Measurements from ENCODE around the gene PTBP2.

PTBP2 gene, protein sequence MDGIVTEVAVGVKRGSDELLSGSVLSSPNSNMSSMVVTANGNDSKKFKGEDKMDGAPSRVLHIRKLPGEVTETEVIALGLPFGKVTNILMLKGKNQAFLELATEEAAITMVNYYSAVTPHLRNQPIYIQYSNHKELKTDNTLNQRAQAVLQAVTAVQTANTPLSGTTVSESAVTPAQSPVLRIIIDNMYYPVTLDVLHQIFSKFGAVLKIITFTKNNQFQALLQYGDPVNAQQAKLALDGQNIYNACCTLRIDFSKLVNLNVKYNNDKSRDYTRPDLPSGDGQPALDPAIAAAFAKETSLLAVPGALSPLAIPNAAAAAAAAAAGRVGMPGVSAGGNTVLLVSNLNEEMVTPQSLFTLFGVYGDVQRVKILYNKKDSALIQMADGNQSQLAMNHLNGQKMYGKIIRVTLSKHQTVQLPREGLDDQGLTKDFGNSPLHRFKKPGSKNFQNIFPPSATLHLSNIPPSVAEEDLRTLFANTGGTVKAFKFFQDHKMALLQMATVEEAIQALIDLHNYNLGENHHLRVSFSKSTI

DNA sequence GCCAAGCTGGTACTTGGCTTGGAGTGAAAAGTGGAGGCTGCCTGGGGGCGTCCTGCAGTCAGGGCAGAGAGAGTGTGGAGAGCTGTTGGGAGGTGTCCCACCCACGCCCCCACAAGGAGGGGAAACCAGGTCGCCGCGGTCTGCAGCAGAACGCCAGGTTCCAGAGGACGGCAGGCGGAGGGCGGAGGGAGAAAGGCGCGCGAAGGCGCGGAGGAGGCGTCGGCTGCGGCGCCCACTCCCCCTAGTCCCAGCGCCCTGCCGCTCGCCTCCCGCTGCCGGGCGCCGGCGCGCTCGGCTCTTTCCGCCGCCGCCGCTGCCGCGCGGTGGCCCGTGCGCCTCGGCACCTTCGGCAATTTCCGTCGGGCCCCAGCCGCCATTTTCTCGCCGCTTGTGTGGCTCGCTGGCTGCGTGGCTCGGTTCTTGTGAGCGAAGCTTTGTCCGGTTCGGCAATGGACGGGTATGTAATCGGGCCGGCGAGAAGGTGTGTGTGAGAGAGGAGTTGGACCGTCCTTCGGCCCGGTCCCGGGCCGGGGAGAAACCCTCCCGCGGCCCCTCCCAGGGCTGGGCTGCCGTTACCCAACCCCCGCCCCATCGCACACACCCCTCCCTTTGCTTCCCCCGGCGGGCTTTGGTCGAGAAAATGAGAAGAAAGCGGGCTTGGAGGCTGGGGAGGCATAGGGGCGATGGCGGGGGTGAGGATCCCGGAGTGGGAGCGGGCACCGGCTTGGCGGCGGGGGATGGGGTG, at the start of gene PTBP2:
TSS of gene PTBP2 (plus strand) at position 369 of the 745 bp plus-strand sequence. CDS start at position 450, 81 bp downstream.
- TF ChIP-seq, protein P1, sequence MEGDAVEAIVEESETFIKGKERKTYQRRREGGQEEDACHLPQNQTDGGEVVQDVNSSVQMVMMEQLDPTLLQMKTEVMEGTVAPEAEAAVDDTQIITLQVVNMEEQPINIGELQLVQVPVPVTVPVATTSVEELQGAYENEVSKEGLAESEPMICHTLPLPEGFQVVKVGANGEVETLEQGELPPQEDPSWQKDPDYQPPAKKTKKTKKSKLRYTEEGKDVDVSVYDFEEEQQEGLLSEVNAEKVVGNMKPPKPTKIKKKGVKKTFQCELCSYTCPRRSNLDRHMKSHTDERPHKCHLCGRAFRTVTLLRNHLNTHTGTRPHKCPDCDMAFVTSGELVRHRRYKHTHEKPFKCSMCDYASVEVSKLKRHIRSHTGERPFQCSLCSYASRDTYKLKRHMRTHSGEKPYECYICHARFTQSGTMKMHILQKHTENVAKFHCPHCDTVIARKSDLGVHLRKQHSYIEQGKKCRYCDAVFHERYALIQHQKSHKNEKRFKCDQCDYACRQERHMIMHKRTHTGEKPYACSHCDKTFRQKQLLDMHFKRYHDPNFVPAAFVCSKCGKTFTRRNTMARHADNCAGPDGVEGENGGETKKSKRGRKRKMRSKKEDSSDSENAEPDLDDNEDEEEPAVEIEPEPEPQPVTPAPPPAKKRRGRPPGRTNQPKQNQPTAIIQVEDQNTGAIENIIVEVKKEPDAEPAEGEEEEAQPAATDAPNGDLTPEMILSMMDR (IDR thresholded peaks at IDR 0.05; ENCODE audit: insufficient read depth, missing control alignments): no peak
- DNase-seq (ENCODE audit: insufficient read length, low spot score): peak; percentile 63
- FAIRE-seq: no peak

DNA sequence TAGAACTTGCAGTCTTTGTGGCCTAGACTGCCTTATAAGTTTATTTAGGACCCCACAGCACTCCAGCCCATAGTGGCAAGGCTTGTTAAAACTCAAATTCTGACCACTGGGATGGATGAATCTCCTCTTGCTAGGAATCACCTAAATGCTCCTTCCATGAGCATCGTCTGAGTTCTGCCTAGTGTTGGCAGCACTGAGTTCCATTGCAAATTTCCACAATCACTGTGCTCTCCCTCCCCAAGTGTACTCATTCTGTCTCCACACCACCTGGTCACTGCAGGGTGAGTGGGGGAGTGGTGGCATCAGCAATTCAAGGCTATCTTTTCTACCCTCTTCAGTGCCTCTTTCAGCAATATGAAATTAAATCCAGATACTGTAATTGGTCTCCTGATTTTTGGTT, 46.7 kb upstream of the PTBP2 start:
- FAIRE-seq (no peak), DNase-seq (ENCODE audit: insufficient read length, low spot score) (no peak)
- TF ChIP-seq, protein P1 (IDR thresholded peaks at IDR 0.05; ENCODE audit: insufficient read depth, missing control alignments): no peak

DNA sequence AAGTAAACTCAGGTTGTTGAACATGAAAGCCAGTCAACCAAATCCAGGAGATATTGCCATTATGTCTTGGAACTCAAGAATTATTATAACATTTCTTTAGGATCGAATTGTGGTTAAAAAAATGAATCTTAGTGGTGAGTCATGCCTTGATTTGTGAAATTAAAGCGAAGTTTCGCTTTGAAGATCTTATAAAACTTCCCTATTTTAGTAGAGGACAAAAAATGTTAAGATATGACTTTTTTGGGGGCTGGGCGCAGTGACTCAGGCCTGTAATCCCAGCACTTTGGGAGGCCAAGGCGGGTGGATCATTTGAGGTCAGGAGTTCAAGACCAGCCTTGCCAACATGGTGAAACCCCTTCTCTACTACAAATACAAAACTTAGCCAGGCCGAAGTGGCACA, 39.5 kb upstream of the PTBP2 start:
- DNase-seq (ENCODE audit: insufficient read length, low spot score): no peak
- TF ChIP-seq, protein P1 (IDR thresholded peaks at IDR 0.05; ENCODE audit: insufficient read depth, missing control alignments): no peak
- no peak for FAIRE-seq

DNA sequence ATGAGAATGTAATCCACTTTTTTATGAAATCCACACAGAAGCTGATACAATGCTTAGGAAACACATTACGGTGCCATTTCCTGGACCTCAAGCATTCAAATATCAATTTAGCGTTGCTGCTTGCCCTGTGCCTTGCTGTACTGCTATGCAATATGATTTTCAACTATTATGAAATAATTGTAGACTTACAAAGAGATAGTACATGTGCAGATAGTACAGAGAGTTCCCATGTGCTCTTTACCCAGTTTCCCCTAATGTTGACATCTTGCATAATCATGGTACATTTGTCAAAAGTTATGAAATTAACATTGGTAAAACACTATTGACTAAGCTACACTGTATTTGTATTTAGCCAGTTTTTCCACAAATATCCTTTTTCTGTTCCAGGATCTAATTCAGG, 37.7 kb upstream of the PTBP2 start:
- FAIRE-seq (no peak), DNase-seq (ENCODE audit: insufficient read length, low spot score) (no peak)
- TF ChIP-seq, protein P1 (IDR thresholded peaks at IDR 0.05; ENCODE audit: insufficient read depth, missing control alignments): no peak

DNA sequence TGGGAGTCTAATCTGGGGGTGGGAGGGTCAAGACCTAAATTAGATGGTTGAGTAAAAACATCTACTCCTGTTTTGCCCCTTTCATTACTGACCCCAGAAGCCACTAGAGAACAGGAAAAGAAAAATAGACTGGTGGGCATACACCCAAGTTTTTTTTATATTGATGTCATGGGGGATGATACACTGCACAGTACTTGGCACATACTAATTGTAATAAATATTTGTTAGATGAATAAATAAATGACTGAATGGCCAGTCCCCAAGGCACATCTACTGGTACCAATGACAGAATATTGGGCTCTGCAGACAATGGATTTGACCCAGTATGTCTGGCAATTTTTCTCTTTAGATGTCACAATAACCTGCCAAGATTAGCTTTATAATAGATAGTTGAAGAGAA, 36.8 kb upstream of the PTBP2 start:
- FAIRE-seq: no peak

DNA sequence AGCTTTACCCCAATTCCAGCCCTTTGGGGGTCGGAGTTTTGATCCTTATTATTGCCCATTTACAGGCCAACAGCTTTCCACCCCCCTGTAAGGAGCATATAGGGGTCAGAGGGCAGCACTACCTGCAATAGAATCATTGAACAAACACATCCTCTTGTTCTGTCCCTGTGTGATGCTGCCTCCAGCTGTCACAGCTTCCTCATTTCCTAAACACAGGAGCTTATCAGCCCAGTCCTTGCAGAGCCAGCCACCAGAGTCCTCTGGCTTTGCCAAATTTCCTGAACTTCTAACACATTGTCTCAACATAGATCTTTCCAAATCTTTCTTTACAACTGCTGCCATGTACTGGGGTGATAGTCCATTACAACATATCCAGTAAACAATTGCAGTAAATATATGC, 32.8 kb upstream of the PTBP2 start:
- TF ChIP-seq, protein P1 (IDR thresholded peaks at IDR 0.05; ENCODE audit: insufficient read depth, missing control alignments): no peak
- FAIRE-seq (no peak), DNase-seq (ENCODE audit: insufficient read length, low spot score) (no peak)

More for the DNA sequence above, 36.8 kb upstream of the PTBP2 start:
- TF ChIP-seq, protein P1 (IDR thresholded peaks at IDR 0.05; ENCODE audit: insufficient read depth, missing control alignments): no peak
- no peak for DNase-seq (ENCODE audit: insufficient read length, low spot score)
